IMR-90 (cell line): Measurements from ENCODE around the gene ZDHHC12. TPM values are rescaled to one million over a fixed set of nuclear protein-coding genes. Genes with fewer than 3 reads are reported as not detected.

Source experiments
- ATAC-seq: fragments of 200-7000 bp; cut with Tn5 transposase; 2 replicates; pipeline ENCODE4 v1.9.1; 2020; ENCODE audit warnings: low read depth, mild to moderate bottlenecking, moderate library complexity
- BruUV-seq: library from RNA; stranded (reverse); fragments of 400-500 nt; replicated peaks from 2 replicates; lab custom pipeline; 2021; lab: Mats Ljungman, UMichigan
- CTCF ChIA-PET: fragments of 300-600 bp; formaldehyde crosslinking; extraction: SDS; loops from one replicate; lab custom pipeline; 2021; ENCODE audit warnings: antibody characterized with exemption; lab: Yijun Ruan, JAX
- POLR2A ChIA-PET: fragments of 300-600 bp; sonication (Branson Sonifier 250); formaldehyde crosslinking; loops from one replicate; lab custom pipeline; 2022; ENCODE audit warnings: antibody characterized with exemption; ENCODE audit not compliant: unreplicated experiment; lab: Charles Lee
- DNase-seq: peaks from one replicate; pipeline ENCODE4 v3.0.0; 2013
- H2AFZ ChIP-seq: replicated peaks from 2 replicates; pipeline ENCODE3; 2013; ENCODE audit warnings: low read length, mild to moderate bottlenecking; ENCODE audit not compliant: poor library complexity
- H2AK5ac ChIP-seq: 2 replicates; pipeline ENCODE4 v1.6.1; 2013; ENCODE audit warnings: low read depth, low read length, inconsistent platforms
- H2AK9ac ChIP-seq: replicated peaks from 2 replicates; pipeline ENCODE3; 2013; ENCODE audit warnings: mild to moderate bottlenecking, low read depth, low read length, moderate library complexity; ENCODE audit not compliant: poor library complexity
- H2BK120ac ChIP-seq: 2 replicates; pipeline ENCODE4 v1.6.1; 2013; ENCODE audit warnings: low read depth, low read length, inconsistent platforms
- H2BK15ac ChIP-seq: 3 replicates; pipeline ENCODE4 v1.6.1; 2013; ENCODE audit warnings: low read depth, low read length, inconsistent platforms
- H2BK20ac ChIP-seq: 2 replicates; pipeline ENCODE4 v1.6.1; 2013; ENCODE audit warnings: low read depth, mild to moderate bottlenecking, inconsistent platforms, low read length, moderate library complexity
- H2BK5ac ChIP-seq: 2 replicates; pipeline ENCODE4 v1.6.1; 2013; ENCODE audit warnings: mild to moderate bottlenecking, low read depth, low read length, inconsistent platforms; ENCODE audit not compliant: poor library complexity, severe bottlenecking
- H3K14ac ChIP-seq: replicated peaks from 2 replicates; pipeline ENCODE4 v1.6.1; 2013; ENCODE audit warnings: low read depth, low read length, inconsistent platforms
- H3K18ac ChIP-seq: 2 replicates; pipeline ENCODE4 v1.6.1; 2013; ENCODE audit warnings: low read depth, low read length, control low read depth
- H3K23ac ChIP-seq: 2 replicates; pipeline ENCODE4 v1.6.1; 2013; ENCODE audit warnings: low read depth, low read length, inconsistent platforms
- H3K27ac ChIP-seq: 2 replicates; pipeline ENCODE4 v1.5.1; 2013; ENCODE audit warnings: mild to moderate bottlenecking, control low read depth, low read length; ENCODE audit not compliant: insufficient read depth
- H3K27me3 ChIP-seq: 2 replicates; pipeline ENCODE4 v1.6.1; 2013; ENCODE audit warnings: low read length; ENCODE audit not compliant: control insufficient read depth, insufficient read depth
- H3K36me3 ChIP-seq: 2 replicates; pipeline ENCODE4 v1.6.1; 2013; ENCODE audit warnings: low read length, mixed read lengths; ENCODE audit not compliant: control insufficient read depth, insufficient read depth
- H3K4ac ChIP-seq: 2 replicates; pipeline ENCODE4 v1.6.1; 2013; ENCODE audit warnings: low read depth, low read length, inconsistent platforms
- H3K4me1 ChIP-seq: 2 replicates; pipeline ENCODE4 v1.6.1; 2013; ENCODE audit warnings: low read length, mixed read lengths; ENCODE audit not compliant: control insufficient read depth, insufficient read depth
- H3K4me2 ChIP-seq: 2 replicates; pipeline ENCODE4 v1.6.1; 2013; ENCODE audit warnings: low read depth, mild to moderate bottlenecking, control low read depth, low read length, moderate library complexity
- H3K4me3 ChIP-seq: 2 replicates; pipeline ENCODE4 v1.5.1; 2013; ENCODE audit warnings: low read depth, mild to moderate bottlenecking, control low read depth, low read length, moderate library complexity; ENCODE audit not compliant: insufficient read depth
- H3K56ac ChIP-seq: 2 replicates; pipeline ENCODE4 v1.6.1; 2013; ENCODE audit warnings: low read length, inconsistent platforms; ENCODE audit not compliant: insufficient read depth; ENCODE audit errors: extremely low read depth
- H3K79me1 ChIP-seq, 2 experiments: 2 replicates each; pipeline ENCODE4 v1.6.1; 2013; ENCODE audit warnings: low read length in 2 of 2, inconsistent platforms in 1 of 2, low read depth in 1 of 2
- H3K9ac ChIP-seq: 2 replicates; pipeline ENCODE4 v1.6.1; 2013; ENCODE audit warnings: low read depth, low read length, control low read depth
- H3K9me1 ChIP-seq: 2 replicates; pipeline ENCODE4 v1.6.1; 2013; ENCODE audit warnings: low read length, inconsistent platforms; ENCODE audit not compliant: insufficient read depth
- H3K9me3 ChIP-seq: 2 replicates; pipeline ENCODE4 v1.6.1; 2013; ENCODE audit warnings: low read length; ENCODE audit not compliant: control insufficient read depth, insufficient read depth
- H4K20me1 ChIP-seq: 2 replicates; pipeline ENCODE4 v1.6.1; 2013; ENCODE audit warnings: low read length, inconsistent platforms; ENCODE audit not compliant: insufficient read depth
- H4K5ac ChIP-seq: 2 replicates; pipeline ENCODE4 v1.6.1; 2013; ENCODE audit warnings: mild to moderate bottlenecking, low read depth, low read length, control low read depth
- H4K8ac ChIP-seq, 2 experiments: 2 replicates each; pipeline ENCODE4 v1.6.1; 2013; ENCODE audit warnings: low read depth in 2 of 2, low read length in 2 of 2, control low read depth in 1 of 2, inconsistent platforms in 1 of 2
- H4K91ac ChIP-seq: 2 replicates; pipeline ENCODE4 v1.6.1; 2013; ENCODE audit warnings: low read depth, low read length, inconsistent platforms; ENCODE audit not compliant: insufficient read depth
- BHLHE40 ChIP-seq: fragments of 150-350 bp; IDR thresholded peaks from 2 replicates; pipeline ENCODE4 v1.6.1; 2016; ENCODE audit warnings: mild to moderate bottlenecking, low read depth, low read length
- FOS ChIP-seq: fragments of 150-350 bp; IDR thresholded peaks from 2 replicates; pipeline ENCODE4 v1.6.1; 2016; ENCODE audit warnings: low read depth, low read length
- MAFK ChIP-seq: IDR thresholded peaks from 2 replicates; pipeline ENCODE4 v1.6.1; 2012; ENCODE audit warnings: low read depth, low read length, improper control_type of control experiment
- MAZ ChIP-seq: IDR thresholded peaks from 2 replicates; pipeline ENCODE4 v1.6.1; 2012; ENCODE audit warnings: low read depth, mild to moderate bottlenecking, low read length, improper control_type of control experiment, moderate library complexity, borderline replicate concordance
- MXI1 ChIP-seq: IDR thresholded peaks from 2 replicates; pipeline ENCODE4 v1.6.1; 2012; ENCODE audit warnings: low read depth, mild to moderate bottlenecking, low read length, moderate library complexity, borderline replicate concordance
- NFE2L2 ChIP-seq: fragments of 150-350 bp; IDR thresholded peaks from 2 replicates; pipeline ENCODE4 v1.6.1; 2016; ENCODE audit warnings: low read depth, mild to moderate bottlenecking, low read length
- POLR2A ChIP-seq: IDR thresholded peaks from 2 replicates; pipeline ENCODE4 v1.6.1; 2012; ENCODE audit warnings: mild to moderate bottlenecking, low read depth, low read length
- RAD21 ChIP-seq: IDR thresholded peaks from 2 replicates; pipeline ENCODE4 v1.6.1; 2012; ENCODE audit warnings: low read length, improper control_type of control experiment
- RFX5 ChIP-seq: IDR thresholded peaks from 2 replicates; pipeline ENCODE4 v1.8.0; 2012; ENCODE audit warnings: low read depth, mild to moderate bottlenecking, low read length, moderate library complexity
- SMC3 ChIP-seq: fragments of 150-350 bp; IDR thresholded peaks from 2 replicates; pipeline ENCODE4 v1.6.1; 2016; ENCODE audit warnings: low read depth, mild to moderate bottlenecking, antibody characterized with exemption, low read length, moderate library complexity
- USF2 ChIP-seq: fragments of 150-350 bp; IDR thresholded peaks from 2 replicates; pipeline ENCODE4 v1.6.1; 2017; ENCODE audit warnings: mild to moderate bottlenecking, antibody characterized with exemption, low read length, low read depth
- WGBS, 2 experiments: methylation state at CpG; one replicate each; pipeline versions ENCODE4 v1.1.5 to v1.1.7; 2013; ENCODE audit warnings: missing lambda C conversion rate in 2 of 2; ENCODE audit not compliant: insufficient read length in 1 of 2; ENCODE audit errors: extremely low coverage in 2 of 2; 5-methylcytosine and 5-hydroxymethylcytosine counted together
- dilution Hi-C: fragments of 300-500 bp; cut with HindIII; formaldehyde crosslinking; loops from one replicate; pipeline ENCODE4 v1.14.3; 2018; ENCODE audit warnings: low sequenced_read_pairs; ENCODE audit not compliant: unreplicated experiment
- in situ Hi-C: fragments of 300-500 bp; cut with MboI; formaldehyde crosslinking; loops from 3 replicates; pipeline ENCODE4 v1.14.3; 2019; ENCODE audit warnings: low sequenced_read_pairs, inconsistent platforms, mixed read lengths
- intact Hi-C: fragments of 100-400 bp; cut with micrococcal nuclease; formaldehyde crosslinking; loops from 2 replicates; pipeline ENCODE4 v1.10.0; 2022
- polyA plus RNA-seq, 3 experiments: library from polyadenylated mRNA; depleted of rRNA; stranded (reverse); fragments of >200 nt; gene quantifications; 2 replicates each; pipeline ENCODE4 v1.2.3, GENCODE V29; 2012; ENCODE audit warnings: low replicate concordance in 1 of 3
- total RNA-seq: library from RNA; depleted of rRNA; stranded (reverse); fragments of >200 nt; gene quantifications from 2 replicates; pipeline ENCODE4 v1.2.3, GENCODE V29; 2012
- TF ChIP-seq, protein P1 (sequence below): conservative IDR thresholded peaks from 2 replicates; pipeline ENCODE4 v1.5.1; 2012; ENCODE audit warnings: mild to moderate bottlenecking, low read depth, low read length, improper control_type of control experiment

Gene ZDHHC12
- total and polyA plus RNA-seq, 2 of the 4 experiments (the other 2 are of a cell fraction) = 16.7 to 60.7 TPM

DNA sequence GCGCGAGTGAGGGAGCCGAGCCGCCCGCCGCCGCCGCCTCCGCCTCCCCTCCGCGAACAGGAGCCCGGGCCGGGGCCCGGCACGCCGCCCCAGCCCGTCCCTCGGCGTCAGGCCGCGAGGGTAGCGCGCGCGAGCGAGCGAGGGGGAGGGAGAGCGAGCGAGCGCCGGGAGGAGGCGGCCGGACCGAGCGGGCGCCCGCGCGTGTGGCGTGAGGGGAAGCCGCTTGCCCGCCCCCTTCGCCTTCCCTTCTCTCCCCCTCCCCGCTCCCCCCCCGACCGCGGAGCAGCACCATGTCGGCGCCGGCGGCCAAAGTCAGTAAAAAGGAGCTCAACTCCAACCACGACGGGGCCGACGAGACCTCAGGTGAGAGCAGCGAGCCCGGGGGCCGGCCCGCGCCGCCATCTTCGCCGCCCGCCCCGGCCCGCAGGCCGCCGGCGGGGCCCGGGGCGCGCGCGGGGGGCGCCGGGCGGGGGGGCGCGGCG lies 34.6 kb downstream of the ZDHHC12 start:
- WGBS, 2 experiments = 0% methylated on average over 17 of the region's 80 CpGs; no CpG with 5 or more reads in 1 of the 2 experiments
- H3K9ac ChIP-seq = peak overlapping the region; percentile 90

More for the DNA sequence above, 34.6 kb downstream of the ZDHHC12 start:
- peak; percentile 43 for ATAC-seq
- Histone ChIP-seq H2BK5ac (peak overlapping the region; percentile 88), H3K79me1 (peaks cover 24 to 59% of the 10 kb centered on the region in 2 experiments), H3K4ac (peak overlapping the region; percentile 52; the same call in 1 of the 2 replicates), H3K23ac (no peak overlapping the region), H3K9me1 (peaks cover 25% of the 10 kb centered on the region), H2AK5ac (peak overlapping the region; percentile 25; the same call in 1 of the 2 replicates), H3K4me3 (peak overlapping the region; percentile 99), H4K5ac (no peak overlapping the region), H2AK9ac (peak overlapping the region; percentile 91), H3K9me3 (no peaks in the 10 kb centered on the region), H3K4me1 (peaks cover 14% of the 10 kb centered on the region), H4K91ac (no peak overlapping the region), H3K4me2 (no peak overlapping the region), H2BK120ac (no peak overlapping the region), H4K8ac (peak overlapping the region in 1 of 2 experiments; percentile 58; a peak in 1 of 4 replicates), H3K18ac (peak overlapping the region; percentile 53; the same call in 1 of the 2 replicates), H3K36me3 (peaks cover 15% of the 10 kb centered on the region), H3K56ac (no peak overlapping the region; the same call in 1 of the 2 replicates), H3K27me3 (no peaks in the 10 kb centered on the region), H2AFZ (peak overlapping the region; percentile 96), H4K20me1 (peaks cover 25% of the 10 kb centered on the region), H3K14ac (no peak overlapping the region), H3K27ac (peak overlapping the region; percentile 99), H2BK15ac (no peak overlapping the region), H2BK20ac (no peak overlapping the region)
- POLR2A ChIA-PET = interaction anchor here (0.6 kb wide), 1 partner anchor 181 kb away, joined by 19 read pairs; no protein-coding TSS in a partner anchor
- CTCF ChIA-PET = interaction anchor here (0.6 kb wide), 1 partner anchor 86 kb away, joined by 4 read pairs; no protein-coding TSS in a partner anchor
- dilution Hi-C loops = no loop called here
- intact Hi-C loops = loop anchor here (1.0 to 2.0 kb wide), 2 partner anchors 33 to 54 kb away; partner anchors contain the start of gene DYNC2I2
- in situ Hi-C loops = no loop called here
- DNase-seq = no peak
- BruUV-seq = no TSS peak
- TF ChIP-seq BHLHE40 = no peak
- TF ChIP-seq RFX5 = no peak
- TF ChIP-seq NFE2L2 = no peak
- TF ChIP-seq USF2 = no peak
- no peak for TF ChIP-seq MAZ
- TF ChIP-seq SMC3 = no peak
- TF ChIP-seq MAFK = no peak
- peak; percentile 54; the same call in 1 of the 2 replicates for TF ChIP-seq POLR2A
- TF ChIP-seq, protein P1, sequence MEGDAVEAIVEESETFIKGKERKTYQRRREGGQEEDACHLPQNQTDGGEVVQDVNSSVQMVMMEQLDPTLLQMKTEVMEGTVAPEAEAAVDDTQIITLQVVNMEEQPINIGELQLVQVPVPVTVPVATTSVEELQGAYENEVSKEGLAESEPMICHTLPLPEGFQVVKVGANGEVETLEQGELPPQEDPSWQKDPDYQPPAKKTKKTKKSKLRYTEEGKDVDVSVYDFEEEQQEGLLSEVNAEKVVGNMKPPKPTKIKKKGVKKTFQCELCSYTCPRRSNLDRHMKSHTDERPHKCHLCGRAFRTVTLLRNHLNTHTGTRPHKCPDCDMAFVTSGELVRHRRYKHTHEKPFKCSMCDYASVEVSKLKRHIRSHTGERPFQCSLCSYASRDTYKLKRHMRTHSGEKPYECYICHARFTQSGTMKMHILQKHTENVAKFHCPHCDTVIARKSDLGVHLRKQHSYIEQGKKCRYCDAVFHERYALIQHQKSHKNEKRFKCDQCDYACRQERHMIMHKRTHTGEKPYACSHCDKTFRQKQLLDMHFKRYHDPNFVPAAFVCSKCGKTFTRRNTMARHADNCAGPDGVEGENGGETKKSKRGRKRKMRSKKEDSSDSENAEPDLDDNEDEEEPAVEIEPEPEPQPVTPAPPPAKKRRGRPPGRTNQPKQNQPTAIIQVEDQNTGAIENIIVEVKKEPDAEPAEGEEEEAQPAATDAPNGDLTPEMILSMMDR = no peak
- no peak for TF ChIP-seq RAD21
- peak; percentile 60; the same call in 1 of the 2 replicates for TF ChIP-seq MXI1
- no peak for TF ChIP-seq FOS
